ENCODE results near the gene CCDC174.
"Not testable (repeated sequence)": the region's sequence is repeated elsewhere in the genome, so short reads cannot be mapped to it uniquely, and the experiment has no call there.

Gene CCDC174

GRCh38 chr3:14652360-14652907 is 872 bp downstream of the CCDC174 start:
- DNase-seq (ENCODE audit: low read depth in 2 of 2), result not testable (repeated sequence)

DNA sequence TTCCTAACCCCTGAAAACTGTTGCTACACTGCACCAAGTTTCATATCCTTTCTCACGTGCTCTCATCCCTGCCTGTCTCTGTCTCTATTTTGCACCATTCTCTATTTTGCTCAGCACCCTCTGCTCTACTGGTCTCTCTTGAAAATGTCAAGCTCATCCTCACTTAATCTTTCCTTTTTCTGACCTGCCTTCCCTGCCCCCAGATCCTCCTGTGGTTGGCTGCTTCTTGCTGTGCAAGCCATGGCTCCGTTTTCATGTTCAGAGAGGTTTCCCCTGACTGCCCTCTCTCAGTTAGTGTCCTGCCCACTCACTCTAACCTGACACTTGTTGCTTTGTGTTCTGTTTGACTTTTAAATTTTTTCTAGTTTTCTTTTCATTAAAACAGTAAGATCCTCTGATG is 6.0 kb downstream of the CCDC174 start:
- DNase-seq (ENCODE audit: low read depth in 2 of 2), result no peak

DNA sequence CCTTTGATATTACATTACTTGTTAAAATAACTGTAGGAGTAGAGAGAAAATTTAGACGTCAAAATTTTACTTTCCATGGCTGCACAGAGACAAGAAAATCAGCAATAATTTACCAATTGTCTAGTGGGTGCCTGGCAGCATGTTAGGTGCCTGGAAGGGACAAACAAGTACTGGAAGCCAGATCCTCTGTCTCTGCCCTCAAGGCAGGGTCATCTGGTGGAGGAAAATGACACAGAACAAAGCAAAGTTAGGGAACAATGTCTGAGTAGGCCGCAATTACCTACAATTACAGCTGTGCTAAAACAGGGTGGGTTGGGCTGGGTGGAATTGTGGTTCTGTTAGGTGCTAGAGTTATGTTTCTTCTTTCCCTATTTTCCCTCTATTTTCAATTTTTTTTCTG is 7.4 kb downstream of the CCDC174 start:
- DNase-seq (ENCODE audit: low read depth in 2 of 2), result no peak

DNA sequence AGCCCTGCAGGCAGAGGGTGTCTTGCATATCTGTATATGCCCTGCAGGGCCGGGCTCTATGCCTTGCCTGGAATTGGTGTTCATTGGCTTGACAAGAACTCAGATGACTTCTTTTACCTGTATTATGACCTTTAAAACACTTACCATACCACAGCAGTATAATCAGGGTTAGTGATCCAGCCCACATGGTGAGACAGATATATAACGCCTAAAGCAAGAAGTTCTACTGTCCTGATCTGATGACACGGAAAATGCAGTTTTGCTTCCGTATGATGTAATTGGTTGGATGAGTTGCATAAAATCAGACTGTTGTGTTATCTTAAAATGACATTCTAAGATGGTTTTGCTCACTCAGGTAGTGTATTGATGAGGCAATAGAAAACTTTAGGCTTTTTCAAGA is 9.4 kb downstream of the CCDC174 start:
- no peak for DNase-seq (ENCODE audit: low read depth in 2 of 2)

GRCh38 chr3:14663396-14664135 is 12.0 kb downstream of the CCDC174 start:
- DNase-seq (ENCODE audit: low read depth in 2 of 2), result no peak

GRCh38 chr3:14664170-14664569 is 12.6 kb downstream of the CCDC174 start:
- DNase-seq (ENCODE audit: low read depth in 2 of 2), result no peak

DNA sequence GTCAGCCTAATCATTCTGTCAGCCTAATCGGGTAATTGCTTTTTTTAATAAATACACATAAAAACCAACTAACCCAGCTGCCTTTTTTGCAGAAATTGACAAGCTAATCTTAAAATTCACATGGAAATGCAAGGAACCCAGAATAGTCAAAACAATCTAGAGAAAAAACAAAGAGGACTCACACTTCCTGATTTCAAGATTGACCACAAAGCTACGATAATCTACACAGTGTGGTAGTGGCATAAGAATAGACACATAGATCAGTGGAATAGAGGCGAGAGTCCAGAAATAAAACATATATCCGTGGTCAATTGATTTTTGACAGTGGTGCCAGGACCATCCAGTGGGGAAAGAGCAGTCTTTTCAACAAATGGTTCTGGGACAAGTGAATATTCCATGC is 21.0 kb downstream of the CCDC174 start:
- DNase-seq (ENCODE audit: low read depth in 2 of 2), result no peak

GRCh38 chr3:14674841-14675240 is 23.3 kb downstream of the CCDC174 start, which contains the start of gene C3orf20:
TSS of gene C3orf20 (plus strand) at chr3:14675141. CDS start at chr3:14682714, 7,573 bp downstream.
- no peak for DNase-seq (ENCODE audit: low read depth in 2 of 2)

GRCh38 chr3:14676881-14677280 is 25.3 kb downstream of the CCDC174 start:
- no peak for DNase-seq (ENCODE audit: low read depth in 2 of 2)

- no peak for DNase-seq (ENCODE audit: low read depth in 2 of 2)
Observed at GRCh38 chr3:14678015-14678503, 26.5 kb downstream of the CCDC174 start.

DNA sequence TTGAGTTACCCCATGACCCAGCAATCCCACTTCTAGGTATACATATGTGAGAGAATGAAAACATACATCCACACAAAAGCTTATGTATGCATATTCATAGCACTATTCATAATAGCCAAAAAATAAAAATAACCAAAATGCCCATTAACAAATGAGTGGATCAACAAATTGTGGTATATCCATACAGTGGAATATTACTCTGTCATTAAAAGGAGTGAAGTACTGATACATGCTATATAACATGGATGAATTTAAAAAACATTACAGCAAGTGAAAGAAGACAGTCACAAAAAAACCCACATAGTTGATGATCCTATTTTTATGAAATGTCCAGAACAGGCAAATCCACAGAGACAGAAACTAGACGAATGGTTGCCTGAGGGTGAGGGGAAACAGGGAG is 28.6 kb downstream of the CCDC174 start:
- no peak for DNase-seq (ENCODE audit: low read depth in 2 of 2)

DNA sequence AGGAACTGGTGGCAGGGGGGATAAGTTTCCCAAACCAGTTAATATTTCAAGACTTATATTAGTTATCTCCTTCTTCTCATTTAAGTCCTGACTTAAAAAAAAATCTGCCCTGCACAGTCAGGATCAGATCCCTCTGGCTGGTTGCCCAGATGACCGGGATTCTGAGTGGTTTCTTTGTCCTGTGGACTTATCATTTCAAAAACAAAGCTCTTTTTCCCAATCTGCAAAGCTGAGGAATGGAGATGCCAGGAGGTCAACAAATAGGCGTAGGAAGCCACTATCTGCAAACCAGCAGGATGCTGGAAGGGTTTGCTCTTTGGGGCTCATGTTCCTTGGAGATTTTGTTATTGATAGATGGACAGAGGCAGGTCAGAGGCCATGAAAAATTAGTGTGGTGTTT is 29.2 kb downstream of the CCDC174 start:
- no peak for DNase-seq (ENCODE audit: low read depth in 2 of 2)

DNA sequence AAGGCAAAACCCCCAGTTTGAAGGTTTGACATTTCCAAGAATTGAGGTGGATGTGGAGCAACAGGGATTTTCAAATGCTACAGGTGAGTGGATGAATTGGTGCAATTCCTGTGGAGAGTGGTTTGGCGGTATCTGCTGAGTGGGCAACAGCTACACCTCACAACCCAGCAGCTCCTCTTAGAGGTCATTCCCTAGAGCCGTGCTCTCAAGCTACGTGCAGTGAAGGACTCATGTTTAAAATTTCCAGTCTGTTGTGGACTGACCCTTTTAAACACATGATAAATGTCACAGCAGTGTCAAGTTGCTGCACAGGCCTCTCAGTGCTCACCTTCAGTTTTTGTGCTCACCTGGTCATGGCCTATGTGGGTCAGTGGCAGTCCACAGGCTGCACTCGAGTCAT is 32.9 kb downstream of the CCDC174 start:
- DNase-seq (ENCODE audit: low read depth in 2 of 2), result no peak

DNA sequence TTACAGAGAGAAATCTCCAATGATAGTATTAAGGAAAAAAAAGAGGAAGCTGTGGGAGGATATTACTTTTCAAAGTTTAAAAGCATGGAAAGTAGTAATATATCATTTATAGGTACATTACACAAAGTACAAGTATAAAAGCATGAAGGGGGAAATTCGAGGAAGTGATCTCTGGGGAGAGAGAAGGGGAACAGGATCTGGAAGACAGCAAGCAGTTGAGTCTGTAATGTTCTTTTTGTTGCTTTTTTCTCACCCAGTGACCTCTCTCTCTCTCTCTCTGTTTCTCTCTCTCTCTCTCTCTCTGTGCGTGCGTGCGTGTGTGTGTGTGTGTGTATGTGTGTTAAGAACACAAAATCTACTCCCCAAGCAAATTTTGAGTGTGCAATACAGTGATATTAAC is 33.6 kb downstream of the CCDC174 start:
- no peak for DNase-seq (ENCODE audit: low read depth in 2 of 2)

DNA sequence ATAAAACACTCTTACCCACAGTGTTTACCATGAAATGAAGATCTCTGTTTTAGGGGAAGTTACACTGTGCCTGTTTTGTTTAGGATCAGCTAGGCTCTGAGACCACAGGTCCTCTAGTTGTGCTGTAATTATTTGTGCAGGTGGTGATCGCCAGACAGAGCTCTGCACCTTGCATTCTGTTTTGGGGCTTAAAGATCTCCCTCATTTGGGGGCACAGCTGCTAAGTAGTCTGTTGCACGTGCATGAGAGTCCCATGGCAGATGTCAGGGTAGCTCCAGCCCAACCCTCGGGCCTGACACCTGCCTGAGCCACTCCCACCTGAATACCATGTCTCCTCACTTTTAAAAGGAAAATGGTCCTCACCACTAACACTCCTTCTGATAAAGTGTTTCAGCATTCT is 35.8 kb downstream of the CCDC174 start:
- DNase-seq (ENCODE audit: low read depth in 2 of 2), result no peak

DNA sequence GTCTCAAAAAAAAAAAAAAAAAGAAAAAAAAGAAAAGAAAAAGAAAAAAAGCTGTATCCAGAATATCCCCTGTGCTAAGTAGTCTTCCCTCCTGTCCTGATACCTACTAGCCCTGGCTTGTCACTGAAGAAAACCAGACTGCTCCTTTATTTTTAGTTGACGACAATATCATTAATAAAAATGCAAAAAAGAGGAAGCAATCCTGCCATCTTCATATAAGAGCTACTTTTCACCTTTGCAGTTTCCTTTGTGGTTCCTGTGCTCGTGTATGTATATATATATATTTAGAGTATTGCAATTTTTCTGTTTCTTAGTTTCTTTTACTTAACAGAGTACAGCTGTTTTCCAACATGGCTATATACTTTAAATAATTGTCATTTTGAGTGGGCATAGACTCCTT is 37.0 kb downstream of the CCDC174 start:
- no peak for DNase-seq (ENCODE audit: low read depth in 2 of 2)

- DNase-seq (ENCODE audit: low read depth in 2 of 2), result no peak
Observed at GRCh38 chr3:14689247-14689980, 37.9 kb downstream of the CCDC174 start.

DNA sequence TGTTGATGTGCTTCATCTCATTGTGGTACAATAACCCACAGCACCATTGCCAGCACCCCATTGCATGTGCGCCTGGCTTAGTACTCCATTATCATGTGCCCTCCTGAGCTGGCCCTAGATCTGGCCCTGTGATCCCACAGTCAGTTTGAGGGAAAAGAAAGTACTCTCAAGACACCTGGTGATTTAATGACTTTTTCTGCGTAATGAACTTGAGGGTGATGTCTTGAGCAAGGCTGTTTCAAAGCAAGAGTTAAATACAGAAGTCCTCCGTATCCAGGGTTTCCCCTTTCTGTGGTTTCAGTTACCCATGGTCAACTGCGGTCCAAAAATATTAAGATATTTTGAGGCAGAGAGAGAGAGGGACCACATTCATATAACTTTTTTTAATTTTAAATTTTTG is 39.7 kb downstream of the CCDC174 start:
- no peak for DNase-seq (ENCODE audit: low read depth in 2 of 2)

- DNase-seq (ENCODE audit: low read depth in 2 of 2), result no peak
Observed at GRCh38 chr3:14691719-14692118, 40.2 kb downstream of the CCDC174 start.

DNA sequence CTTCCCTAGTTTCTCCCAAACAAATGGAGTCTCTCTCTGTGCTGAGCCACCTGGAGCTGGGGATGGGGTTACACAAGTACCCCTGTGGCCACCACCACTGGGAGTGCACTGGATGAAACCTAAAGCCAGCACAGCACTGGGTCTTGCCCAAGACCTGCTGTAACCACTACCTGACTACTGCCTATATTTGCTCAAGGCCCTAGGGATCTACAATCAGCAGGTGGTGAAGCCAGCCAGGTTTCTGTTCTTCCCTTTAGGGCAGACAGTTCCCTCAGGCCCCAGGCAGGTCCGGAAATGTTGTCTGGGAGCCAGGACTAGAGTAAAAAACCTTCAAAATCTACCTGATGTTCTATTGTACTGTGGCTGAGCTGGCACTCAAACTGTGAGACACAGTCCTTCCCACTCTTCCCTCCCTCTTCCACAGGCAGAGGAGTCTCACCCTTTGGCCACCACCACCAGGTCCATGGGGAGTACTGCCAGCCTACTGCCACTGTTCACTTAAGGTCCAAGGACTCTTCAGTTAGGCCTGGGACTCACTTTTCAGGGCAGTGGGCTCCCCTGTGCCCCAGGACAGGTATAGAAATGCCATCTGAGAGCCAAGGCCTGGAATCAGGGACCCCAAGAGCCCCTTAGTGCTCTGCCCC is 47.2 kb downstream of the CCDC174 start:
- no peak for DNase-seq (ENCODE audit: low read depth in 2 of 2)

DNA sequence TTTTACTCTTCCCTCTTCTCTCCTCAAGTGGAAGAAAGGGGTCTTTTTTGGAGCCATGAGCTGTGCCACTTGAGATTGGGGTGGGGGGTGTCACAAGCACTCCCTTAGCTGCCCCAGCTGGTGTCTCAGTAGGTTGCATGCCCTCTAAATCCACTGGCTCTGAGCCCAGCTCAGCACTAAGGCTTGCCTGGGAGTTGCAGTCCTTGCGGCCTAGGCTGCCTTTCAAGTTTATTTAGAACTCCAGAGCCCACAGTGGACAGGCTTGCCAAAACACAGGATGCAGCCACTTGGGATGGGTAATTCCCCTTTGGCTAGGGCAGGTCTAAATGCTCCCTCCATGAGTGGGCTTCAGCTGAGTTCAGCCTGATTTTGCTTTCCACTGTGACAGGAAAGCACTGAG is 48.1 kb downstream of the CCDC174 start:
- no peak for DNase-seq (ENCODE audit: low read depth in 2 of 2)

DNA sequence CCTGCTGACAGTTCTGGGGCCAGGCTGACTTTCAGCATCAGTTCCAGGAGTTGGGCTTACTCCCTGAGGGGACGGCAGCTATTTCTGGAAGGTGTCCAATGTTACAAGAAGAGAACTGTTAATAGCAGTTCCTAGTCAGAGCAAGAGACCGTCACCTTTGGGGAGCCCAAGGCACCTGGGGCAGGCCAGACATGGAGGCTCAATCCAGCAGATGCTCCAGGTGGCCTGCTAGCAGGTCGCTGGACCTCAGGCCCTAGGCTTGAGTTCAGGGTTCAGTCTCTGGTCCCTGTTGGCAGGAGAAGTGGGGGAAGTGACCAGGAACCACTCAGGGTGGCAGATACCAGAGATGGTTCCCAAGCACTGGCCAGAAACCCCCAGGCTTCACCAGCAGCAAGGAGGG is 49.3 kb downstream of the CCDC174 start:
- DNase-seq (ENCODE audit: low read depth in 2 of 2), result no peak

Measured in stimulated activated CD4-positive, alpha-beta T cell treated with anti-CD3 and anti-CD28 coated beads, Interleukin-4, amount 100 ng/mL, for 48 hours (primary cell).